Chondrocyte (in vitro differentiated cells): ENCODE results near the gene GTF2F1. TPM values are rescaled to one million over a fixed set of nuclear protein-coding genes. Genes with fewer than 3 reads are reported as not detected.

ENCODE experiments used
- DNase-seq: peaks from one replicate; pipeline ENCODE4 v3.0.0; 2021; ENCODE audit warnings: mixed read lengths, low spot score
- H3K27ac Mint-ChIP-seq: one replicate; pipeline ENCODE4 v1.8.0; 2021; ENCODE audit warnings: mild to moderate bottlenecking, moderate library complexity, mixed read lengths; ENCODE audit not compliant: unreplicated experiment
- H3K27me3 Mint-ChIP-seq: 2 replicates; pipeline ENCODE4 v1.8.0; 2021; ENCODE audit warnings: low read depth, mixed read lengths
- H3K36me3 Mint-ChIP-seq: 2 replicates; pipeline ENCODE4 v1.8.0; 2021; ENCODE audit warnings: low read depth, mixed read lengths
- H3K4me1 Mint-ChIP-seq: 2 replicates; pipeline ENCODE4 v1.8.0; 2021; ENCODE audit warnings: low read depth, mild to moderate bottlenecking, mixed read lengths
- H3K4me3 Mint-ChIP-seq: one replicate; pipeline ENCODE4 v1.8.0; 2021; ENCODE audit warnings: mild to moderate bottlenecking, moderate library complexity, mixed read lengths; ENCODE audit not compliant: unreplicated experiment
- H3K9me3 Mint-ChIP-seq: 2 replicates; pipeline ENCODE4 v1.8.0; 2021; ENCODE audit warnings: low read depth, mixed read lengths
- total RNA-seq: library from RNA; stranded (reverse); gene quantifications from 3 replicates; pipeline ENCODE4 v1.2.1, GENCODE V29; 2021
- TF ChIP-seq, protein P1 (sequence below): fragments of 200-600 bp; sonication (generic); IDR thresholded peaks from 2 replicates; pipeline ENCODE4 v1.5.0; 2021; ENCODE audit warnings: antibody characterized with exemption, mild to moderate bottlenecking, moderate library complexity

The GTF2F1 gene
- total RNA-seq, 1 donor from 2014 or later: 60.4 TPM

DNA sequence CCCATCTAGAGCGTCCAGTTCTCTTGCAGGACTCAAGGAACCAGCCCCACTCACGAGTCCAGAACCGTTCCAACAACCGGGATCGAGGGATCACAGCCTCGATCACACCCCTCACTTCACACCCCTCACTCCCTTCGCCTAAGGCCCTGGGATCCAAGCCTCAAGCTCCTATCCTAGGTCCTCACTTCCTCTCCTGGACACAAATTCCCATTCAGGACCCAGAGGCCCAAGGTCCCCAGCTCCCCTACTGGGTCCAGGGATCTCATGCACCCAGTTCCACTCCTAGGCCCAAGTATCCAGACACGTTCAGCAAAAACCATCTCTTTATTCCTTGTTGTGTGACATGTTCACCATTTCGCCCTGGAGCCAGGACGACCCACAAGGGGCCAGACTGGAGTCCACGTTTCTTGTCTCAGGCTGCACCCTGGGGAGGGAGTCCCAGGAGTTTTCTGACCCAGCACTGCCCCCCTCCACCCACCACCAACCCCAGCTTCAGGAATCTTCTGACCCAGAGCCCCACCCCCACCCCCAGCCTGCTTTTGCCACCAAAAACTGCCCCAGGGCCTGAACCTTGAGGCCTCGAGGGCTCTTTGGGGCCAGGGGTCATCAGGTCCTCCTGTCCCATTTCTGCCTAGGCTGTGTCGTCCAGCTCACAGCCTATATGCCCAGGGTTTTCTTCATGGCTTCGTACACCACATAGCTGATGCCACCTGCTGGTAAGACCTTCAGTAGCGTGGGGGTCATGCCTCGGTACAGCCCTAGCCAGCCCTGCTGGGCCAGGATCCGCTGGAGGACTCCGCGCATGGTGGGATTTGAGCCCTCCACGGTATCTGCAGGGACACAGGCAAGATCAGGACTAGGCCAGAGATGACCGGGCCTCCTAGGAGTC is 33.0 kb upstream of the GTF2F1 start:
- TF ChIP-seq, protein P1, sequence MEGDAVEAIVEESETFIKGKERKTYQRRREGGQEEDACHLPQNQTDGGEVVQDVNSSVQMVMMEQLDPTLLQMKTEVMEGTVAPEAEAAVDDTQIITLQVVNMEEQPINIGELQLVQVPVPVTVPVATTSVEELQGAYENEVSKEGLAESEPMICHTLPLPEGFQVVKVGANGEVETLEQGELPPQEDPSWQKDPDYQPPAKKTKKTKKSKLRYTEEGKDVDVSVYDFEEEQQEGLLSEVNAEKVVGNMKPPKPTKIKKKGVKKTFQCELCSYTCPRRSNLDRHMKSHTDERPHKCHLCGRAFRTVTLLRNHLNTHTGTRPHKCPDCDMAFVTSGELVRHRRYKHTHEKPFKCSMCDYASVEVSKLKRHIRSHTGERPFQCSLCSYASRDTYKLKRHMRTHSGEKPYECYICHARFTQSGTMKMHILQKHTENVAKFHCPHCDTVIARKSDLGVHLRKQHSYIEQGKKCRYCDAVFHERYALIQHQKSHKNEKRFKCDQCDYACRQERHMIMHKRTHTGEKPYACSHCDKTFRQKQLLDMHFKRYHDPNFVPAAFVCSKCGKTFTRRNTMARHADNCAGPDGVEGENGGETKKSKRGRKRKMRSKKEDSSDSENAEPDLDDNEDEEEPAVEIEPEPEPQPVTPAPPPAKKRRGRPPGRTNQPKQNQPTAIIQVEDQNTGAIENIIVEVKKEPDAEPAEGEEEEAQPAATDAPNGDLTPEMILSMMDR: peak; percentile 14
- H3K9me3 Mint-ChIP-seq: no peaks in the 10 kb centered on the region
- H3K4me3 Mint-ChIP-seq: peak overlapping the region; percentile 28
- H3K27me3 Mint-ChIP-seq: peaks cover 2% of the 10 kb centered on the region
- H3K4me1 Mint-ChIP-seq: peaks cover 28% of the 10 kb centered on the region
- peak overlapping the region; percentile 95 for H3K27ac Mint-ChIP-seq
- DNase-seq: no peak
- H3K36me3 Mint-ChIP-seq: peaks cover 3% of the 10 kb centered on the region

DNA sequence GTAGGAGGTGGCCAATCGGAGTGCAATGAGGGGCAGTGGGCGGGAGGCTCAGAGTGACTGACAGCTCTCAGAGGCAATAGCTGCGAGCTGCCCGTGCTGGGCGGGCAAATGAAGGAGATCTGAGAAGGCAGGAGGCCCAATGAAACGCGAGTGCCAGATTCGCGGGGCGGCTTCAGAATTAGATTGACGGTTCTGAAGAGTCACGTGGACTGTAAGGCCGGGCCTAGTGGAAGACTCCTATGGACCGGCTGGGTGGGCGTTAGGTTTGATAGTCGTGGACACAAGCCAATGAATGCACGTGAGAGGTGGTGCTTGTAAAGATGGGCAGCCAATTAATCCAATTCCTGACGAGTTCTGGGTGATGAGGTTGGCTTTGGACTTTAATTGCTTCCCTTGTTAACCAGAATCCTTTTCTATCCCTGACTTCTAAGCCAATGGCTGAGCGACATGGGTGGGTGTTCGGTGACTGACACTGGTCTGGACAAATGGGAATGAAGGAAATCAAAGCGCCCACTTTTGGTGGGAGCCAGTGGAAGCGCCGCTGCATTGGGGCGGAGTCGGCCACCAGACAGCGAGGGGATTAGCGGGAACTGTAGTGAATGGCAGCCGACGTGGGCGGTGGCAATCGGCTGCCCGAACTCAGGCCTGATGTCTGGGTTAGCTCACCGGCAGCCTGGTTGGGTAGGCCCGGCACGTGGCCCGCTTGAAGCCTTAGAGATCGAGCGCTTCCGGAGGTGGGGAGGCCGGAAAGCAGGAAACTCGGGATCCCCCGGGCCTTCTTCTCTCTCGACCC is 32.2 kb upstream of the GTF2F1 start:
- TF ChIP-seq, protein P1: peak; percentile 2
- Mint-ChIP-seq H3K27ac (peak overlapping the region; percentile 95), H3K9me3 (no peaks in the 10 kb centered on the region), H3K36me3 (peaks cover 3% of the 10 kb centered on the region), H3K4me1 (peaks cover 28% of the 10 kb centered on the region), H3K27me3 (peaks cover 1% of the 10 kb centered on the region), H3K4me3 (peak overlapping the region; percentile 65)
- DNase-seq: peak; percentile 100

DNA sequence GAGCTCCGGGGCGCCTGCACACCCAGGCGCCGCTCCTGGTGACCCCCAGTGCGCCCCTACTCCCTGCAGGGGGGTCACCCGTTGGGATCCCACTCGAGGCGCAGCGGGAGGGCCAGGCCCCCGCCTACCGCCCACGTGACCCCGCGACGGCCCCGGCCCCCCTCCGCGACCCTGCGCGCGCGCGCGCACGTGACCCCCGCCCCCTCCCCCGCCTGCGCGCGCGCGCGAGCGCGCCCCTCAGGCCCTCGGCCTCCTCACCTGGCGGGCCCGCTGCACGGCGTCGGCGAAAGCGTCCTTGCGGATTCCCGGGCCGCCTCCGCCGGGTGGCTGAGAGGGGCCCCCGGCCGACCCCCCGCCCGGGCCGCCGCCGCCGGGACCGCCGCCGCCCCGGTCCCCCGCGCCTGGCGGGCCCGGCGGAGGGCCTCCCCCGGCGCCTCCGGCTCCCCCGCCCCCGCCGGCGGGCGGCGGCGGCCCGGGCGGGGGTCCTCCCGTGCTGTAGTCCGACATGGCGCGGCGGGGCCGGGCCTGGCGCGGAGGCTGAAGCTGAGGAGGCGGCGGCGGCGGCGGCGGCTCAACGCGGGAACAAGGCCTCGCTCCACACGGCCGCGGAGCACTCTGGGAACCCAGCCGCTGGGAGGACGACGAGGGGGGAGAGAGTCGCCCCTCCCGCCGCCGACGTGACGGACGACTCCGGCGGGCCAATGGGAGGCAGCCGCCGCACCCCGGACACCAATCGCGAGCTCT is 31.4 kb upstream of the GTF2F1 start, which contains the start of gene KHSRP:
TSS of gene KHSRP (minus strand) at position 617 of the 744 bp plus-strand sequence. CDS start at position 507, 110 bp downstream.
- H3K27me3 Mint-ChIP-seq: no peaks in the 10 kb centered on the region

DNA sequence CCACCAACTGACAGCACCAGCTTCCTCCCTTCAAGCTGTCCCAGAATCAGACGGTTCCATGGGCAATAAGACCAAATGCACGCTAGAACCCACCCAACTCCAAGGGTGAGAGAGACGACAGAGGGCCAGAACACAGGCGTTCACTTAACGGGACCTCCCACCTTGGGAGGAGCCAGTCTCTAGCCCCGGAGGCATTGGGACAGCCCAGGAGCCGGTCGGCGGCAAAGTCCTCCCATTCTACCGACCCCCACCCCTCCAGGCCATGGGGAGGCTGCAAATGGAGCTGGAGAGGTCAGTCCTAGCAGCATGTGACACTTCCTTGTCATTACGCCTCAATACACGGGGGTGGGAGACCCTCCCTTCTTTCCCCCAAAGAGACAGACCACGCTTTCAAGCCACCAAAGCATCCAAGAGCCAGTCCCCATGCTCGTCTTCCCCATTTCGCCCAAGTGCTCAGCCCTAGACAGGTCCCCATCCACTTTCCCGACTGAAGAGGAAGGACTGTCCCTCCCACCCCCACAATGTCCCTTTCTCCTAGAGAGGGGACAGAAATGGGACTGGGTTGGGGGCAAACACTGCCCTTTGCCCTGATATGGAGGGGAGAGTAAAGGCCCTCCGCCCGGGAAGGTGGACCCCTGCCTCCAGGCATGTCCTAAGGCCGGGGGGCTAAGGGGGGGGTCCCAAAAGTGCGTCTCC is 30.7 kb upstream of the GTF2F1 start:
- Mint-ChIP-seq H3K27ac (peak overlapping the region; percentile 91), H3K4me1 (peaks cover 28% of the 10 kb centered on the region), H3K4me3 (peak overlapping the region; percentile 85), H3K36me3 (peaks cover 7% of the 10 kb centered on the region), H3K27me3 (no peaks in the 10 kb centered on the region), H3K9me3 (no peaks in the 10 kb centered on the region)
- TF ChIP-seq, protein P1: no peak
- no peak for DNase-seq

More for the DNA sequence above, 31.4 kb upstream of the GTF2F1 start, which contains the start of gene KHSRP:
- no peak for DNase-seq
- H3K36me3 Mint-ChIP-seq: peaks cover 6% of the 10 kb centered on the region
- peak within 1 kb of the TSS; percentile 95 for H3K27ac Mint-ChIP-seq
- H3K4me1 Mint-ChIP-seq: peaks cover 28% of the 10 kb centered on the region
- H3K9me3 Mint-ChIP-seq: no peaks in the 10 kb centered on the region
- TF ChIP-seq, protein P1: no peak
- H3K4me3 Mint-ChIP-seq: peak within 1 kb of the TSS; percentile 85
